Measurements from ENCODE around the gene COQ10B. TPM values are rescaled to one million over a fixed set of nuclear protein-coding genes. Genes with fewer than 3 reads are reported as not detected.
A peak's percentile ranks its signal among the peaks of the same experiment; 100 is the strongest.
"Not testable (repeated sequence)": the region's sequence is repeated elsewhere in the genome, so short reads cannot be mapped to it uniquely, and the experiment has no call there.

The COQ10B gene
- total RNA-seq, 1 experiment from 2014 or later: 23.5 TPM

DNA sequence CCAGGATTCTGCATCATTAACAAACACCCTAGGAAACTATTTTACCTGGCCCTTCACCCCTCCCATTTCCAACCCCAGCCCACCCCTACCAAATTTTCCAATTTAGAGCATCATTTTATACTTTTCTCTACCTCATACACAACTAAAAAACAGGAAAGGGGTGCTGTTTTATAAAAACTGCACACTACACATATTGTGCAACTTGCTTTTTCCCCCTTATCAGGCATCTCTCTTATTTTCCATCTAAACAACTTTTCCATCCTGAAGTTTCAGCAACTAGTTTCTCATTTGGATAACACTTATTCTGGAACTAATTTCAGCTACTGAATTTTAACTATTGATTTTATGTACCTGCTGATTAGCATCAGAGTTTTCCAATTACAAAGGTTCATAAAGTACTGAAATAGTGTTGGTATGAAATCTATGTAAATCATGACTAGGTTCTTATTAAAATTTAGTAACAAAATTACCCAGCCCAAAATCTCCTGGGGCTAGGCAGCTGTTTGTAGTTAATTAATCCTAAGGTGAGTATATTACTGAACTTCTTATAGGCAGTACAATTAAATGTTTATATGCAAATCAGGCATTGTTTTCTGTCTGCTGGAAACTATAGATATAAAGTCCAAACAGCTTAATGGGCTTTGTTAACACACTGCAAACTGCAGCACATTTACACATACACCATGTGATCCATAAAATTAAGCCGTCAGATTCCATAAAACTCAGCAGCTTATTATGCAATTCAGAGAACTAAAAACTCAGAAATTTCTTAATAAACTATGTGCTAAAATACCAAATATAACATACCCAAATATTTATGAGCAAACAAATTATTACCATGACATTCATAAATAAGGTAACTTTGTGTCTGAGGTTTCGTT is 26.4 kb upstream of the COQ10B start:
- Histone ChIP-seq H3K4me3 (ENCODE audit: low read length) (no peak overlapping the region), H3K9me3 (ENCODE audit: low read length) (no peaks in the 10 kb centered on the region), H3K27me3 (ENCODE audit: low read length) (no peaks in the 10 kb centered on the region), H2AFZ (ENCODE audit: low read length) (no peak overlapping the region), H3K4me1 (ENCODE audit: insufficient read depth, low read length) (no peaks in the 10 kb centered on the region), H3K4me2 (ENCODE audit: low read length) (no peak overlapping the region), H3K79me2 (ENCODE audit: low read length) (peaks cover 97% of the 10 kb centered on the region), H3K9me2 (replicated peaks; ENCODE audit: low read length) (no peaks in the 10 kb centered on the region), H3F3A (ENCODE audit: low read length, unreplicated experiment) (no peaks in the 10 kb centered on the region), H4K20me1 (ENCODE audit: low read length) (peaks cover 44% of the 10 kb centered on the region), H3K36me3 (ENCODE audit: low read depth, low read length) (peaks cover 9% of the 10 kb centered on the region), H3K27ac (ENCODE audit: low read length) (no peak overlapping the region), H3K9ac (ENCODE audit: low read length) (no peak overlapping the region)
- intact Hi-C loops (cut with micrococcal nuclease): no loop called here
- ChIA-PET POLR2A (ENCODE audit: unreplicated experiment) (no interaction called here), CTCF (interaction anchor here (0.5 kb wide), 1 partner anchor 21 kb away, joined by 5 read pairs; no protein-coding TSS in a partner anchor)
- no peak for ATAC-seq
- BruUV-seq (replicated peaks): no TSS peak
- TF ChIP-seq EZH2phosphoT487 (IDR thresholded peaks at IDR 0.05; ENCODE audit: borderline replicate concordance, low read length) (no peak), EZH2 (IDR thresholded peaks at IDR 0.05; ENCODE audit: low read length, unreplicated experiment) (no peak)
- TF ChIP-seq, protein P1, sequence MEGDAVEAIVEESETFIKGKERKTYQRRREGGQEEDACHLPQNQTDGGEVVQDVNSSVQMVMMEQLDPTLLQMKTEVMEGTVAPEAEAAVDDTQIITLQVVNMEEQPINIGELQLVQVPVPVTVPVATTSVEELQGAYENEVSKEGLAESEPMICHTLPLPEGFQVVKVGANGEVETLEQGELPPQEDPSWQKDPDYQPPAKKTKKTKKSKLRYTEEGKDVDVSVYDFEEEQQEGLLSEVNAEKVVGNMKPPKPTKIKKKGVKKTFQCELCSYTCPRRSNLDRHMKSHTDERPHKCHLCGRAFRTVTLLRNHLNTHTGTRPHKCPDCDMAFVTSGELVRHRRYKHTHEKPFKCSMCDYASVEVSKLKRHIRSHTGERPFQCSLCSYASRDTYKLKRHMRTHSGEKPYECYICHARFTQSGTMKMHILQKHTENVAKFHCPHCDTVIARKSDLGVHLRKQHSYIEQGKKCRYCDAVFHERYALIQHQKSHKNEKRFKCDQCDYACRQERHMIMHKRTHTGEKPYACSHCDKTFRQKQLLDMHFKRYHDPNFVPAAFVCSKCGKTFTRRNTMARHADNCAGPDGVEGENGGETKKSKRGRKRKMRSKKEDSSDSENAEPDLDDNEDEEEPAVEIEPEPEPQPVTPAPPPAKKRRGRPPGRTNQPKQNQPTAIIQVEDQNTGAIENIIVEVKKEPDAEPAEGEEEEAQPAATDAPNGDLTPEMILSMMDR (conservative IDR thresholded peaks at IDR 0.05; ENCODE audit: low read depth, low read length): no peak
- DNase-seq: no peak

DNA sequence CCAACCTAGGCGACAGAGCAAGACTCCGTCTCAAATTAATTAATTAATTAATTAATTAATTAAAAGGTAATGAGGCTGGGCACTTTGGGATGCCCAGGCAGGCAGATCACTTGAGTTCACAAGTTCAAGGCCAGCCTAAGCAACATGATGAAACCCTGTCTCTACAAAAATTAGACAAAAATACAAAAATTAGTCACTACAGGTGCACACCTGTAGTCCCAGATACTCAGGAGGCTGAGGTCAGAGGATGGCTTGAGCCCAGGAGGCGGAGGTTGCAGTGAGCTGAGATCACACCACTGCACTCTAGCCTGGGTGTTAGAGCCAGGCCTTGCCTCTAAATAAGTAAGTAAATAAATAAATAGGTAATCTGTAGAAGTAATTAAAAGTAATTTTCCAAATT is 25.4 kb upstream of the COQ10B start:
- ChIA-PET CTCF (no interaction called here), POLR2A (ENCODE audit: unreplicated experiment) (no interaction called here)
- no peak for DNase-seq
- Histone ChIP-seq H3K27ac (ENCODE audit: low read length) (no peak overlapping the region), H3K27me3 (ENCODE audit: low read length) (no peaks in the 10 kb centered on the region), H3K9me2 (replicated peaks; ENCODE audit: low read length) (no peaks in the 10 kb centered on the region), H3K4me3 (ENCODE audit: low read length) (no peak overlapping the region), H4K20me1 (ENCODE audit: low read length) (peaks cover 54% of the 10 kb centered on the region), H3K79me2 (ENCODE audit: low read length) (peaks cover 100% of the 10 kb centered on the region), H3K4me2 (ENCODE audit: low read length) (no peak overlapping the region), H3K9ac (ENCODE audit: low read length) (no peak overlapping the region), H3K36me3 (ENCODE audit: low read depth, low read length) (peaks cover 7% of the 10 kb centered on the region), H3K4me1 (ENCODE audit: insufficient read depth, low read length) (peaks cover 9% of the 10 kb centered on the region), H3K9me3 (ENCODE audit: low read length) (no peaks in the 10 kb centered on the region), H3F3A (ENCODE audit: low read length, unreplicated experiment) (no peaks in the 10 kb centered on the region), H2AFZ (ENCODE audit: low read length) (no peak overlapping the region)
- TF ChIP-seq, protein P1 (conservative IDR thresholded peaks at IDR 0.05; ENCODE audit: low read depth, low read length): no peak
- no peak for TF ChIP-seq EZH2phosphoT487 (IDR thresholded peaks at IDR 0.05; ENCODE audit: borderline replicate concordance, low read length)
- TF ChIP-seq EZH2 (IDR thresholded peaks at IDR 0.05; ENCODE audit: low read length, unreplicated experiment): no peak
- BruUV-seq (replicated peaks): no TSS peak
- intact Hi-C loops (cut with micrococcal nuclease): no loop called here
- ATAC-seq: no peak

DNA sequence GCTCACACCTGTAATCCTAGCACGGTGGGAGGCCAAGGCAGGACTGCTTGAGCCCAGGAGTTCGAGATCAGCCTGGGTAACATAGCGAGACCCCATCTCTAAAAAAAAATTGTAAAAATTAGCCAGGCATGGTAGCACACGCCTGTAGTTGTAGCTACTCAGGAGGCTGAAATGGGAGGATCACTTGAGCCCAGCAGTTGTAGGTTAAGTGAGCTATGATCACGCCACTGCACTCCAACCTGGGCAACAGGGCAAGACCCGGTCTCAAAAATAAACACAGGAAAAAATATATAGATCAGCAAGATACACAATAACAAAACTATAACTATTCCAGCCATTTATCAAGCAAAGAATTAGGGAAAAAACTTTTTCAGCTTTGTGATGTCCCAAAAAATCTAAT is 21.5 kb upstream of the COQ10B start:
- Histone ChIP-seq H3K79me2 (ENCODE audit: low read length) (peaks cover 91% of the 10 kb centered on the region), H3F3A (ENCODE audit: low read length, unreplicated experiment) (no peaks in the 10 kb centered on the region), H3K9me2 (replicated peaks; ENCODE audit: low read length) (no peaks in the 10 kb centered on the region), H3K4me2 (ENCODE audit: low read length) (peak overlapping the region; percentile 86), H3K9ac (ENCODE audit: low read length) (no peak overlapping the region), H3K9me3 (ENCODE audit: low read length) (no peaks in the 10 kb centered on the region), H3K4me1 (ENCODE audit: insufficient read depth, low read length) (peaks cover 23% of the 10 kb centered on the region), H2AFZ (ENCODE audit: low read length) (no peak overlapping the region), H3K4me3 (ENCODE audit: low read length) (peak overlapping the region; percentile 81), H4K20me1 (ENCODE audit: low read length) (peaks cover 52% of the 10 kb centered on the region), H3K36me3 (ENCODE audit: low read depth, low read length) (peaks cover 2% of the 10 kb centered on the region), H3K27me3 (ENCODE audit: low read length) (no peaks in the 10 kb centered on the region), H3K27ac (ENCODE audit: low read length) (no peak overlapping the region)
- ChIA-PET CTCF (no interaction called here), POLR2A (ENCODE audit: unreplicated experiment) (no interaction called here)
- DNase-seq (no peak), ATAC-seq (no peak)
- no TSS peak for BruUV-seq (replicated peaks)
- intact Hi-C loops (cut with micrococcal nuclease): loop anchor here (10.0 kb wide), 1 partner anchor 273 kb away; the partner anchor contains the start of gene MARS2
- no peak for TF ChIP-seq EZH2phosphoT487 (IDR thresholded peaks at IDR 0.05; ENCODE audit: borderline replicate concordance, low read length)
- TF ChIP-seq EZH2 (IDR thresholded peaks at IDR 0.05; ENCODE audit: low read length, unreplicated experiment): no peak
- TF ChIP-seq, protein P1 (conservative IDR thresholded peaks at IDR 0.05; ENCODE audit: low read depth, low read length): no peak

DNA sequence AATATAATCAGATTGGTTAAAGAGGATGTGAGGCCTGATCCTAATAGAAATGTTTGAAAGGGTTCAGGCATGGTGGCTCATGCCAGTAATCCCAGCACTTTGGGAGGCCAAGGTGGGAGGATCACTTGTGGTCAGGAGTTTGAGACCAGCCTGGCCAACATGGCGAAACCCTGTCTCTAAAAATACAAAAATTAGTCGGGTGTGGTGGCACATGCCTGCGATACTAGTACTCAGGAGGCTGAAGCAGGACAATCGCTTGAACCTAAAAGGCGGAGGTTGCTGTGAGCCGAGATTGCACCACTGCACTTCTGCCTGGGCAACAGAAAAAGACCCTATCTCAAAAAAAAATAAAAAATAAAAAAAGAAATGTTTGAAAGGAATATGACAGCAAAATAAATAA is 20.8 kb upstream of the COQ10B start:
- ATAC-seq; POLR2A ChIA-PET (ENCODE audit: unreplicated experiment): not testable (repeated sequence)
- peak overlapping the region; percentile 81 for H3K4me3 ChIP-seq (ENCODE audit: low read length)

More for the DNA sequence above, 20.8 kb upstream of the COQ10B start:
- CTCF ChIA-PET: interaction anchor here (0.6 kb wide), 1 partner anchor 582 kb away, joined by 3 read pairs; no protein-coding TSS in a partner anchor
- Histone ChIP-seq H3K79me2 (ENCODE audit: low read length) (peaks cover 85% of the 10 kb centered on the region), H3K4me2 (ENCODE audit: low read length) (peak overlapping the region; percentile 86), H3K4me1 (ENCODE audit: insufficient read depth, low read length) (peaks cover 23% of the 10 kb centered on the region), H3K9ac (ENCODE audit: low read length) (peak overlapping the region; percentile 96; the same call in 1 of the 2 replicates), H4K20me1 (ENCODE audit: low read length) (peaks cover 46% of the 10 kb centered on the region)
- H3F3A ChIP-seq (ENCODE audit: low read length, unreplicated experiment); H3K9me2 ChIP-seq (replicated peaks; ENCODE audit: low read length); H3K9me3 ChIP-seq (ENCODE audit: low read length); DNase-seq; H3K27ac ChIP-seq (ENCODE audit: low read length); BruUV-seq (replicated peaks); H2AFZ ChIP-seq (ENCODE audit: low read length); H3K36me3 ChIP-seq (ENCODE audit: low read depth, low read length); H3K27me3 ChIP-seq (ENCODE audit: low read length): not testable (repeated sequence)
- intact Hi-C loops (cut with micrococcal nuclease): loop anchor here (10.0 kb wide), 1 partner anchor 272 kb away; the partner anchor contains the start of gene MARS2
